Nephron (organoid): Measurements from ENCODE around the gene PTPRT.
A peak's percentile ranks its signal among the peaks of the same experiment; 100 is the strongest.

Experiments
- H3K27ac Mint-ChIP-seq, 3 experiments: 2 replicates each; pipeline ENCODE4 v1.8.0; 2020; ENCODE audit warnings: mixed read lengths in 3 of 3, mild to moderate bottlenecking in 2 of 3, moderate library complexity in 1 of 3
- H3K27me3 Mint-ChIP-seq: 2 replicates; pipeline ENCODE4 v1.8.0; 2021; ENCODE audit warnings: low read depth, mild to moderate bottlenecking, moderate library complexity, mixed read lengths
- H3K36me3 Mint-ChIP-seq: 2 replicates; pipeline ENCODE4 v1.8.0; 2020; ENCODE audit warnings: low read depth, mixed read lengths
- H3K4me1 Mint-ChIP-seq: 2 replicates; pipeline ENCODE4 v1.8.0; 2020; ENCODE audit warnings: mixed read lengths
- H3K4me3 Mint-ChIP-seq, 3 experiments: 2 replicates each; pipeline ENCODE4 v1.8.0; 2020; ENCODE audit warnings: mild to moderate bottlenecking in 3 of 3, mixed read lengths in 3 of 3, moderate library complexity in 2 of 3
- H3K9me3 Mint-ChIP-seq: 2 replicates; pipeline ENCODE4 v1.8.0; 2020; ENCODE audit warnings: mixed read lengths
- CTCF ChIP-seq, 3 experiments: fragments of 200-600 bp; sonication (generic); IDR thresholded peaks; one replicate each; pipeline ENCODE4 v1.5.0; 2021; ENCODE audit warnings: antibody characterized with exemption in 3 of 3; ENCODE audit not compliant: unreplicated experiment in 3 of 3

PTPRT gene

DNA sequence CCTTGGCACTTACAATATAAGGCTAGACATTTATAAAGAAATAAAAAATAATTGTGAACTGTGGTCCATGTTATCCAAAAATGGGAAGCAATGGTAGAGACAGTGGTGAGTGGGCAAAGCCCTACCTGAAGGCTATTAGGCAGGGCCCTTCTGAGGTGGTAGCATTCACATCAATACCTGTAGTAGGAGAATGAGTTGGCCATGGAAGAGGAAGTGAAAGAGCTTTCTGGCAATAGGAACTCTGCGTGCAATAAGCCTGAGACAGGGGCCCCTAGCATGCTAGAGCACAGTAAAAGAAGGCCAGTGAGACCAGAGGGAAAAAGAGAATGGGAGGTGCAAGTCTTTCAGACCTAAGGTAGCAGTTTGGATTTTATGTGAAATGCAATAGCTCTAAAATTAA lies 754.5 kb downstream of the PTPRT start:
- Mint-ChIP-seq H3K4me3 (no peak overlapping the region), H3K9me3 (no peaks in the 10 kb centered on the region), H3K36me3 (no peaks in the 10 kb centered on the region), H3K27me3 (peaks cover 4% of the 10 kb centered on the region), H3K4me1 (peaks cover 41% of the 10 kb centered on the region), H3K27ac (no peak overlapping the region)
- TF ChIP-seq CTCF (IDR thresholded peaks at IDR 0.05; ENCODE audit: unreplicated experiment in 3 of 3): no peak

- Mint-ChIP-seq H3K4me1 (peaks cover 43% of the 10 kb centered on the region), H3K27ac (peak overlapping the region; percentile 41 to 94 (median 76)), H3K36me3 (no peaks in the 10 kb centered on the region), H3K27me3 (peaks cover 4% of the 10 kb centered on the region), H3K4me3 (peak overlapping the region in 1 of 3 experiments; percentile 14), H3K9me3 (no peaks in the 10 kb centered on the region)
- no peak for TF ChIP-seq CTCF (IDR thresholded peaks at IDR 0.05; ENCODE audit: unreplicated experiment in 3 of 3)
Measured at GRCh38 chr20:42432496-42433334, 757.0 kb downstream of the PTPRT start.

GRCh38 chr20:42430598-42430997 lies 759.1 kb downstream of the PTPRT start:
- Mint-ChIP-seq H3K4me1 (peaks cover 36% of the 10 kb centered on the region), H3K27me3 (peaks cover 6% of the 10 kb centered on the region), H3K27ac (no peak overlapping the region), H3K36me3 (no peaks in the 10 kb centered on the region), H3K9me3 (peaks cover 2% of the 10 kb centered on the region), H3K4me3 (no peak overlapping the region)
- no peak for TF ChIP-seq CTCF (IDR thresholded peaks at IDR 0.05; ENCODE audit: unreplicated experiment in 3 of 3)

GRCh38 chr20:42429761-42430458 lies 759.8 kb downstream of the PTPRT start:
- peak overlapping the region in 2 of 3 experiments; percentile 19 to 53 for H3K27ac Mint-ChIP-seq
- H3K36me3 Mint-ChIP-seq: no peaks in the 10 kb centered on the region
- TF ChIP-seq CTCF (IDR thresholded peaks at IDR 0.05; ENCODE audit: unreplicated experiment in 3 of 3): no peak
- no peak overlapping the region for H3K4me3 Mint-ChIP-seq
- peaks cover 5% of the 10 kb centered on the region for H3K9me3 Mint-ChIP-seq
- peaks cover 8% of the 10 kb centered on the region for H3K27me3 Mint-ChIP-seq
- H3K4me1 Mint-ChIP-seq: peaks cover 33% of the 10 kb centered on the region

DNA sequence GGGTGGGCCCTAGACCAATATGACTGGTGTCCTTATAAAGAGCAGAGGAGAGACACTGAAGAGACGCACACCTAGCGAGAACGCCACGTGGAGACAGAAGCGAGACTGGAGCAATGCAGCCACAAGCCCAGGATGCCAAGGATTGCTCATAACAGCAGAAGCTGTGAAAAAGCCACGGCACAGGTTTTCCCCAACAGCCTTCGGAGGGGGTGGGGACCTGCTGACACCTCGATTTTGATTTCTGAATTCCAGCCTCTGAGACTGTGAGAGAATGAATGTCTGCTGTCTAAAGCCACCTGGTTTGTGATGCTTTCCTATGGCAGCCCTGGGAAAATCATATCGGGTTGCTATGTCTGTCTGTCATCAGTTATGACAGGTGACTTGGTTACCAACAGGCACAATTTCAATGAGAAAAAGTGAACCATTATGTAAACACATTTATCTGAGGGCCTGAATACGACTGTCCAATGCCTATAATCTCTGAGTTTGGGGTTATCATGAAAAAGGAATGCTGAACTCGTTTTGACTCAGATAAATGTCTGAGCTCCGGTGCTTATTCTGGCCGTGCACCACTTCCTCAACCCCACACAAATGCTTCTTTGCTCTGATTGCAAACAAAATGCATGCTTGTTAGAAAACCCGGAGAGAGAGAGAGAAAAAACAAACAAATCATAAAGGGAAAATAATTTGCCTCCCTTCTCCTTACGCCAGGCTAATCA lies 769.7 kb downstream of the PTPRT start:
- Mint-ChIP-seq H3K27ac (no peak overlapping the region), H3K9me3 (peaks cover 6% of the 10 kb centered on the region), H3K27me3 (peaks cover 6% of the 10 kb centered on the region), H3K36me3 (no peaks in the 10 kb centered on the region), H3K4me1 (no peaks in the 10 kb centered on the region), H3K4me3 (no peak overlapping the region)
- TF ChIP-seq CTCF (IDR thresholded peaks at IDR 0.05; ENCODE audit: unreplicated experiment in 3 of 3): no peak
